Common myeloid progenitor, CD34-positive (primary cell): Measurements from ENCODE around the gene TUB.

Experiments used
- CTCF ChIA-PET: fragments of 350-600 bp; sonication (Branson Sonifier 250); formaldehyde crosslinking; loops from one replicate; lab custom pipeline; 2021; ENCODE audit warnings: antibody characterized with exemption; lab: Charles Lee
- POLR2A ChIA-PET: fragments of 350-600 bp; sonication (Branson Sonifier 250); formaldehyde crosslinking; loops from one replicate; lab custom pipeline; 2021; ENCODE audit warnings: antibody characterized with exemption; lab: Charles Lee
- DNase-seq, 3 donors: peaks; one replicate each; pipeline versions ENCODE4 v3.0.0 to v3.0.0-alpha.2; 2013
- H3K27ac ChIP-seq, 2 experiments: 1 replicate in 1 of 2; 2 replicates in 1 of 2; pipeline ENCODE4 v1.7.0; 2013; ENCODE audit warnings: inconsistent platforms in 2 of 2, low read length in 2 of 2, mild to moderate bottlenecking in 2 of 2, low read depth in 1 of 2, moderate library complexity in 1 of 2; ENCODE audit not compliant: severe bottlenecking in 2 of 2, insufficient read depth in 1 of 2, poor library complexity in 1 of 2
- H3K27me3 ChIP-seq, 5 experiments: replicated peaks in 2 of 5; 1 replicate in 3 of 5; 2 replicates in 2 of 5; pipeline versions ENCODE4 v1.6.1 to v1.7.0; 2013; ENCODE audit warnings: low read length in 4 of 5, mild to moderate bottlenecking in 2 of 5, moderate library complexity in 2 of 5, inconsistent platforms in 1 of 5; ENCODE audit not compliant: insufficient read depth in 5 of 5, control insufficient read depth in 4 of 5
- H3K36me3 ChIP-seq, 4 experiments: 1 replicate in 2 of 4; 2 replicates in 2 of 4; pipeline versions ENCODE4 v1.6.1 to v1.7.0; 2013; ENCODE audit warnings: low read length in 3 of 4, control low read depth in 1 of 4, mild to moderate bottlenecking in 1 of 4; ENCODE audit not compliant: control insufficient read depth in 4 of 4, insufficient read depth in 4 of 4
- H3K4me1 ChIP-seq, 4 experiments: 1 replicate in 3 of 4; 2 replicates in 1 of 4; pipeline versions ENCODE4 v1.6.1 to v1.7.1; 2013; ENCODE audit warnings: low read length in 3 of 4, mild to moderate bottlenecking in 3 of 4, control low read depth in 1 of 4, inconsistent platforms in 1 of 4, moderate library complexity in 1 of 4; ENCODE audit not compliant: control insufficient read depth in 4 of 4, insufficient read depth in 4 of 4; ENCODE audit errors: control extremely low read depth in 1 of 4
- H3K4me3 ChIP-seq, 7 experiments: 1 replicate in 4 of 7; 2 replicates in 3 of 7; pipeline versions ENCODE4 v1.5.1 to v1.7.0; 2013; ENCODE audit warnings: mild to moderate bottlenecking in 7 of 7, low read length in 6 of 7, moderate library complexity in 6 of 7, inconsistent platforms in 2 of 7, low read depth in 2 of 7, control low read depth in 1 of 7; ENCODE audit not compliant: insufficient read depth in 4 of 7, control insufficient read depth in 1 of 7; ENCODE audit errors: extremely low read depth in 1 of 7
- H3K9me3 ChIP-seq, 5 experiments: 1 replicate in 4 of 5; 2 replicates in 1 of 5; pipeline versions ENCODE4 v1.6.1 to v1.7.1; 2013; ENCODE audit warnings: low read length in 4 of 5, mild to moderate bottlenecking in 2 of 5, inconsistent platforms in 1 of 5, low read depth in 1 of 5, moderate library complexity in 1 of 5; ENCODE audit not compliant: control insufficient read depth in 4 of 5, insufficient read depth in 2 of 5; ENCODE audit errors: control extremely low read depth in 1 of 5
- WGBS: methylation state at CpG from one replicate; pipeline ENCODE4 v1.1.5; 2013; ENCODE audit not compliant: insufficient coverage; 5-methylcytosine and 5-hydroxymethylcytosine counted together

TUB gene

GRCh38 chr11:8102296-8102915 is 21.4 kb downstream of the TUB start:
- Histone ChIP-seq H3K27ac (no peak overlapping the region), H3K36me3 (peaks cover 0 to 18% (median 3%) of the 10 kb centered on the region in 4 experiments), H3K27me3 (peaks cover 0 to 6% (median 0%) of the 10 kb centered on the region in 5 experiments), H3K9me3 (no peaks in the 10 kb centered on the region), H3K4me1 (no peaks in the 10 kb centered on the region), H3K4me3 (no peak overlapping the region)
- CTCF ChIA-PET = interaction anchor here (0.7 to 21.2 kb wide), 6 partner anchors 8 to 1344 kb away, joined by 3 to 429 read pairs (median 4); no protein-coding TSS in a partner anchor
- no peak for DNase-seq
- POLR2A ChIA-PET = no interaction called here

GRCh38 chr11:8102965-8103364 is 22.0 kb downstream of the TUB start:
- WGBS = 85% methylated on average over 5 of the region's 7 CpGs
- no peak overlapping the region for H3K27ac ChIP-seq
- no peaks in the 10 kb centered on the region for H3K9me3 ChIP-seq
- DNase-seq = no peak
- no peaks in the 10 kb centered on the region for H3K4me1 ChIP-seq
- ChIA-PET CTCF (interaction anchor here (0.7 to 21.2 kb wide), 7 partner anchors 8 to 1345 kb away, joined by 3 to 429 read pairs (median 4); no protein-coding TSS in a partner anchor), POLR2A (no interaction called here)
- no peak overlapping the region for H3K4me3 ChIP-seq
- peaks cover 0 to 6% (median 0%) of the 10 kb centered on the region in 5 experiments for H3K27me3 ChIP-seq
- H3K36me3 ChIP-seq = peaks cover 0 to 18% (median 3%) of the 10 kb centered on the region in 4 experiments

GRCh38 chr11:8103909-8104308 is 22.9 kb downstream of the TUB start:
- DNase-seq = no peak
- no peaks in the 10 kb centered on the region for H3K4me1 ChIP-seq
- no peaks in the 10 kb centered on the region for H3K9me3 ChIP-seq
- peaks cover 0 to 3% (median 0%) of the 10 kb centered on the region in 5 experiments for H3K27me3 ChIP-seq
- POLR2A ChIA-PET = no interaction called here
- no peak overlapping the region for H3K27ac ChIP-seq
- no peak overlapping the region for H3K4me3 ChIP-seq
- peaks cover 0 to 20% (median 3%) of the 10 kb centered on the region in 4 experiments for H3K36me3 ChIP-seq
- CTCF ChIA-PET = interaction anchor here (0.9 to 21.2 kb wide), 5 partner anchors 9 to 97 kb away, joined by 3 to 429 read pairs (median 6); no protein-coding TSS in a partner anchor
- WGBS = no CpG with 5 or more reads among the region's 2 CpGs

- DNase-seq = no peak
- no peak overlapping the region for H3K27ac ChIP-seq
- peaks cover 0 to 3% (median 0%) of the 10 kb centered on the region in 5 experiments for H3K27me3 ChIP-seq
- 100% methylated on average over 3 of the region's 4 CpGs for WGBS
- H3K4me1 ChIP-seq = no peaks in the 10 kb centered on the region
- no peak overlapping the region for H3K4me3 ChIP-seq
- H3K36me3 ChIP-seq = peaks cover 0 to 28% (median 3%) of the 10 kb centered on the region in 4 experiments
- H3K9me3 ChIP-seq = no peaks in the 10 kb centered on the region
- POLR2A ChIA-PET = no interaction called here
- CTCF ChIA-PET = interaction anchor here (9.4 to 21.2 kb wide), 2 partner anchors 16 to 98 kb away, joined by 107 to 429 read pairs; no protein-coding TSS in a partner anchor
Observed at GRCh38 chr11:8105133-8105532, 24.1 kb downstream of the TUB start.

GRCh38 chr11:8105666-8106065 is 24.7 kb downstream of the TUB start:
- H3K36me3 ChIP-seq = peaks cover 0 to 27% (median 3%) of the 10 kb centered on the region in 4 experiments
- H3K27me3 ChIP-seq = peaks cover 0 to 3% (median 0%) of the 10 kb centered on the region in 5 experiments
- POLR2A ChIA-PET = no interaction called here
- CTCF ChIA-PET = interaction anchor here (9.4 to 21.2 kb wide), 2 partner anchors 17 to 98 kb away, joined by 107 to 429 read pairs; no protein-coding TSS in a partner anchor
- H3K4me3 ChIP-seq = no peak overlapping the region
- no peaks in the 10 kb centered on the region for H3K4me1 ChIP-seq
- no peak for DNase-seq
- 100% methylated on average over 3 of the region's 3 CpGs for WGBS
- no peak overlapping the region for H3K27ac ChIP-seq
- H3K9me3 ChIP-seq = no peaks in the 10 kb centered on the region

- no peak overlapping the region for H3K27ac ChIP-seq
- CTCF ChIA-PET = interaction anchor here (1.6 to 9.4 kb wide), 3 partner anchors 8 to 73 kb away, joined by 6 to 107 read pairs (median 23); no protein-coding TSS in a partner anchor
- no peaks in the 10 kb centered on the region for H3K9me3 ChIP-seq
- peaks cover 0 to 25% (median 3%) of the 10 kb centered on the region in 4 experiments for H3K36me3 ChIP-seq
- POLR2A ChIA-PET = no interaction called here
- no peaks in the 10 kb centered on the region for H3K4me1 ChIP-seq
- DNase-seq = no peak
- WGBS = 100% methylated on average over 2 of the region's 2 CpGs
- H3K4me3 ChIP-seq = no peak overlapping the region
- H3K27me3 ChIP-seq = peaks cover 0 to 3% (median 0%) of the 10 kb centered on the region in 5 experiments
Observed at GRCh38 chr11:8106679-8107078, 25.7 kb downstream of the TUB start.

GRCh38 chr11:8107642-8108041 is 26.6 kb downstream of the TUB start:
- no peak overlapping the region for H3K27ac ChIP-seq
- no peak overlapping the region for H3K4me3 ChIP-seq
- ChIA-PET POLR2A (no interaction called here), CTCF (interaction anchor here (1.6 to 3.1 kb wide), 3 partner anchors 9 to 74 kb away, joined by 4 to 23 read pairs (median 6); no protein-coding TSS in a partner anchor)
- DNase-seq = no peak
- peaks cover 0 to 25% (median 3%) of the 10 kb centered on the region in 4 experiments for H3K36me3 ChIP-seq
- peaks cover 0 to 3% (median 0%) of the 10 kb centered on the region in 5 experiments for H3K27me3 ChIP-seq
- 96% methylated on average over 2 of the region's 5 CpGs for WGBS
- H3K9me3 ChIP-seq = no peaks in the 10 kb centered on the region
- H3K4me1 ChIP-seq = no peaks in the 10 kb centered on the region
